ENCODE data around the gene MIF.

The MIF gene

DNA sequence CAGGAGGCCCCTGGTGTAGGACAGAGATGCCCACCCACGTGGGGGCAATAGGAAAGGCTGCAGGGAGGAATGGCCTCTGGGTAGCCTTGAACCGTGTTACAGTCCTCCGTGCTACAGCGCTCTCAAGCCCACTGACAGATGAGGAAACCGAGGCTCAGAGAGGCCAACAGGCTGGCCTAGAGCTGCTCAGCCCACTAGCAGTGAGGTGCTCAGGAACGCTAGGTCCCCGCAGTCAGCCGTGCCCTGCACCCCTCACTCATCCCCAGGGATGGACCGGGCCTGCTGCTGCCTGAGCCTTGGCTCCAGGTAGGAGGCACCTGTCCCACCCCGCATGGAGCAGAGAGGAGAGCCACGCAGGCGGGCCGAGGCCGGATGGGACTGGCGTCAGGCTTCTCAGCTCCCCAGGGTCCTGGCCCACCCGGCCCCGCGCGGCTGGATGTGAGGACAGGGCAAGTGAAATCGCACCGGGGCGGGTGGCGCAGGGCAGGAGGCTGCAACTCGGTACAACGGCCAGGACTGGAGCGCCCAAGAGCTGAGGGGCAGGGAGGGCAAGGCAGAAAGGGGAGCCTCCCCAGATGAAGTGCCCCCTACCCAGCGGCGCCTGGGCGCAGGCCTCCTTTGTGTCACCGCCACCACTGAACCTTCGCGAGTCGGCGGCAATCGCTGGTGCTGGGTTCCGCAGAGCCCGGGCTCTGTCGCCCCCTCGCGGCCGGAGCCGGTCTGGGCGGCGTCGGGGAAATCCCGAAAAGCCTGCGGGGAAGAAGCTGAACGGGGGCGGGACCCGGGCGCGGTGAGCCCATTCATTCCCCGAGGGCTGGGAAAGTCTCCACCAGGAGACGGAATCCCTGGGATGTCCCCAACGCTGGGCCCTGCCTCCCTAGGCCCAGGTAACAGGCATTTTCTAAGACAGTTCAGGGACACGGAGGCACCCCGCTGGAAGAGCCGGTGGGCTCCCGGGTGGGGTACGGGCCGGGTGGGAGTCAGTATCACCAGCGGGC, 44.9 kb upstream of the MIF start:
- TF ChIP-seq, protein P1, sequence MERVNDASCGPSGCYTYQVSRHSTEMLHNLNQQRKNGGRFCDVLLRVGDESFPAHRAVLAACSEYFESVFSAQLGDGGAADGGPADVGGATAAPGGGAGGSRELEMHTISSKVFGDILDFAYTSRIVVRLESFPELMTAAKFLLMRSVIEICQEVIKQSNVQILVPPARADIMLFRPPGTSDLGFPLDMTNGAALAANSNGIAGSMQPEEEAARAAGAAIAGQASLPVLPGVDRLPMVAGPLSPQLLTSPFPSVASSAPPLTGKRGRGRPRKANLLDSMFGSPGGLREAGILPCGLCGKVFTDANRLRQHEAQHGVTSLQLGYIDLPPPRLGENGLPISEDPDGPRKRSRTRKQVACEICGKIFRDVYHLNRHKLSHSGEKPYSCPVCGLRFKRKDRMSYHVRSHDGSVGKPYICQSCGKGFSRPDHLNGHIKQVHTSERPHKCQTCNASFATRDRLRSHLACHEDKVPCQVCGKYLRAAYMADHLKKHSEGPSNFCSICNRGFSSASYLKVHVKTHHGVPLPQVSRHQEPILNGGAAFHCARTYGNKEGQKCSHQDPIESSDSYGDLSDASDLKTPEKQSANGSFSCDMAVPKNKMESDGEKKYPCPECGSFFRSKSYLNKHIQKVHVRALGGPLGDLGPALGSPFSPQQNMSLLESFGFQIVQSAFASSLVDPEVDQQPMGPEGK (CRISPR knock-in tag; IDR thresholded peaks at IDR 0.05; ENCODE audit: borderline replicate concordance): no peak
- TF ChIP-seq, protein P2, sequence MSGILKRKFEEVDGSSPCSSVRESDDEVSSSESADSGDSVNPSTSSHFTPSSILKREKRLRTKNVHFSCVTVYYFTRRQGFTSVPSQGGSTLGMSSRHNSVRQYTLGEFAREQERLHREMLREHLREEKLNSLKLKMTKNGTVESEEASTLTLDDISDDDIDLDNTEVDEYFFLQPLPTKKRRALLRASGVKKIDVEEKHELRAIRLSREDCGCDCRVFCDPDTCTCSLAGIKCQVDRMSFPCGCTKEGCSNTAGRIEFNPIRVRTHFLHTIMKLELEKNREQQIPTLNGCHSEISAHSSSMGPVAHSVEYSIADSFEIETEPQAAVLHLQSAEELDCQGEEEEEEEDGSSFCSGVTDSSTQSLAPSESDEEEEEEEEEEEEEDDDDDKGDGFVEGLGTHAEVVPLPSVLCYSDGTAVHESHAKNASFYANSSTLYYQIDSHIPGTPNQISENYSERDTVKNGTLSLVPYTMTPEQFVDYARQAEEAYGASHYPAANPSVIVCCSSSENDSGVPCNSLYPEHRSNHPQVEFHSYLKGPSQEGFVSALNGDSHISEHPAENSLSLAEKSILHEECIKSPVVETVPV (CRISPR knock-in tag; IDR thresholded peaks at IDR 0.05): no peak
- TF ChIP-seq ISL1 (CRISPR knock-in tag; IDR thresholded peaks at IDR 0.05) (no peak), RARB (CRISPR knock-in tag; IDR thresholded peaks at IDR 0.05) (no peak), ESRRG (CRISPR knock-in tag; IDR thresholded peaks at IDR 0.05) (no peak), BACH2 (CRISPR knock-in tag; IDR thresholded peaks at IDR 0.05; ENCODE audit: borderline replicate concordance) (no peak), TCF4 (CRISPR knock-in tag; IDR thresholded peaks at IDR 0.05; ENCODE audit: borderline replicate concordance) (no peak), GLIS3 (CRISPR knock-in tag; IDR thresholded peaks at IDR 0.05) (no peak), OSR1 (CRISPR knock-in tag; IDR thresholded peaks at IDR 0.05) (no peak), ZNF70 (CRISPR knock-in tag; IDR thresholded peaks at IDR 0.05) (no peak), ZNF565 (CRISPR knock-in tag; conservative IDR thresholded peaks at IDR 0.05; ENCODE audit: low read depth) (no peak), ZNF8 (CRISPR knock-in tag; IDR thresholded peaks at IDR 0.05) (no peak), ARNTL (CRISPR knock-in tag; IDR thresholded peaks at IDR 0.05; ENCODE audit: borderline replicate concordance, low read depth) (no peak)
- TF ChIP-seq, protein P3, sequence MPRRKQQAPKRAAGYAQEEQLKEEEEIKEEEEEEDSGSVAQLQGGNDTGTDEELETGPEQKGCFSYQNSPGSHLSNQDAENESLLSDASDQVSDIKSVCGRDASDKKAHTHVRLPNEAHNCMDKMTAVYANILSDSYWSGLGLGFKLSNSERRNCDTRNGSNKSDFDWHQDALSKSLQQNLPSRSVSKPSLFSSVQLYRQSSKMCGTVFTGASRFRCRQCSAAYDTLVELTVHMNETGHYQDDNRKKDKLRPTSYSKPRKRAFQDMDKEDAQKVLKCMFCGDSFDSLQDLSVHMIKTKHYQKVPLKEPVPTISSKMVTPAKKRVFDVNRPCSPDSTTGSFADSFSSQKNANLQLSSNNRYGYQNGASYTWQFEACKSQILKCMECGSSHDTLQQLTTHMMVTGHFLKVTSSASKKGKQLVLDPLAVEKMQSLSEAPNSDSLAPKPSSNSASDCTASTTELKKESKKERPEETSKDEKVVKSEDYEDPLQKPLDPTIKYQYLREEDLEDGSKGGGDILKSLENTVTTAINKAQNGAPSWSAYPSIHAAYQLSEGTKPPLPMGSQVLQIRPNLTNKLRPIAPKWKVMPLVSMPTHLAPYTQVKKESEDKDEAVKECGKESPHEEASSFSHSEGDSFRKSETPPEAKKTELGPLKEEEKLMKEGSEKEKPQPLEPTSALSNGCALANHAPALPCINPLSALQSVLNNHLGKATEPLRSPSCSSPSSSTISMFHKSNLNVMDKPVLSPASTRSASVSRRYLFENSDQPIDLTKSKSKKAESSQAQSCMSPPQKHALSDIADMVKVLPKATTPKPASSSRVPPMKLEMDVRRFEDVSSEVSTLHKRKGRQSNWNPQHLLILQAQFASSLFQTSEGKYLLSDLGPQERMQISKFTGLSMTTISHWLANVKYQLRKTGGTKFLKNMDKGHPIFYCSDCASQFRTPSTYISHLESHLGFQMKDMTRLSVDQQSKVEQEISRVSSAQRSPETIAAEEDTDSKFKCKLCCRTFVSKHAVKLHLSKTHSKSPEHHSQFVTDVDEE (CRISPR knock-in tag; IDR thresholded peaks at IDR 0.05): no peak
- TF ChIP-seq, protein P4, sequence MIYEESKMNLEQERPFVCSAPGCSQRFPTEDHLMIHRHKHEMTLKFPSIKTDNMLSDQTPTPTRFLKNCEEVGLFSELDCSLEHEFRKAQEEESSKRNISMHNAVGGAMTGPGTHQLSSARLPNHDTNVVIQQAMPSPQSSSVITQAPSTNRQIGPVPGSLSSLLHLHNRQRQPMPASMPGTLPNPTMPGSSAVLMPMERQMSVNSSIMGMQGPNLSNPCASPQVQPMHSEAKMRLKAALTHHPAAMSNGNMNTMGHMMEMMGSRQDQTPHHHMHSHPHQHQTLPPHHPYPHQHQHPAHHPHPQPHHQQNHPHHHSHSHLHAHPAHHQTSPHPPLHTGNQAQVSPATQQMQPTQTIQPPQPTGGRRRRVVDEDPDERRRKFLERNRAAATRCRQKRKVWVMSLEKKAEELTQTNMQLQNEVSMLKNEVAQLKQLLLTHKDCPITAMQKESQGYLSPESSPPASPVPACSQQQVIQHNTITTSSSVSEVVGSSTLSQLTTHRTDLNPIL (CRISPR knock-in tag; IDR thresholded peaks at IDR 0.05; ENCODE audit: low read depth): no peak
- TF ChIP-seq, protein P5, sequence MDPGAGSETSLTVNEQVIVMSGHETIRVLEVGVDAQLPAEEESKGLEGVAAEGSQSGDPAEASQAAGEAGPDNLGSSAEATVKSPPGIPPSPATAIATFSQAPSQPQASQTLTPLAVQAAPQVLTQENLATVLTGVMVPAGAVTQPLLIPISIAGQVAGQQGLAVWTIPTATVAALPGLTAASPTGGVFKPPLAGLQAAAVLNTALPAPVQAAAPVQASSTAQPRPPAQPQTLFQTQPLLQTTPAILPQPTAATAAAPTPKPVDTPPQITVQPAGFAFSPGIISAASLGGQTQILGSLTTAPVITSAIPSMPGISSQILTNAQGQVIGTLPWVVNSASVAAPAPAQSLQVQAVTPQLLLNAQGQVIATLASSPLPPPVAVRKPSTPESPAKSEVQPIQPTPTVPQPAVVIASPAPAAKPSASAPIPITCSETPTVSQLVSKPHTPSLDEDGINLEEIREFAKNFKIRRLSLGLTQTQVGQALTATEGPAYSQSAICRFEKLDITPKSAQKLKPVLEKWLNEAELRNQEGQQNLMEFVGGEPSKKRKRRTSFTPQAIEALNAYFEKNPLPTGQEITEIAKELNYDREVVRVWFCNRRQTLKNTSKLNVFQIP (CRISPR knock-in tag; IDR thresholded peaks at IDR 0.05; ENCODE audit: borderline replicate concordance, low read depth): no peak
- peak; percentile 91 for ATAC-seq

DNA sequence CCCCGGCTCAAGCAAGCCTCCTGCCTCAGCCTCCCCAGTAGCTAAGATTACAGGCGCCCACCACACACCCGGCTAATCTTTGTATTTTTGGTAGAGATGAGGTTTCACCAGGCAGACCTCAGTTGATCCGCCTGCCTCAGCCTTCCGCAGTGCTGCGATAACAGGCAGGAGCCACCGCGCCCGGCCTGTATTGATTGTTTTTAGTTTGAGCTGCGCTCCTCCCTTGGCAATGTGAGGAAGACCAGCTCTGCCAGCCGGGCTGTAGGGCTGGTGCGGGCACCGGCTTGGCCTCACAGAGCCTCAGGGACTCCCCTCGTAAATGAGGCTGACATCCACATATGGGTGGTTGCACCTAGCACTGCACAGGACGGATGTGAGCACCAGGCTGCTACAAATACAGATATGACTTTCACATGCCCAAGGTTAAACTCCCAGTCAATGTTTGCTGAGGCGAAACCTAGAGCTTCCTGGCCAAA, 44.0 kb upstream of the MIF start:
- ATAC-seq: no peak
- no peak for TF ChIP-seq TCF4 (CRISPR knock-in tag; IDR thresholded peaks at IDR 0.05; ENCODE audit: borderline replicate concordance)
- TF ChIP-seq SNAI2 (CRISPR knock-in tag; IDR thresholded peaks at IDR 0.05): no peak
- no peak for TF ChIP-seq OSR1 (CRISPR knock-in tag; IDR thresholded peaks at IDR 0.05)
- TF ChIP-seq, protein P1 (CRISPR knock-in tag; IDR thresholded peaks at IDR 0.05; ENCODE audit: borderline replicate concordance): no peak
- no peak for TF ChIP-seq ARNTL (CRISPR knock-in tag; IDR thresholded peaks at IDR 0.05; ENCODE audit: borderline replicate concordance, low read depth)
- TF ChIP-seq, protein P3 (CRISPR knock-in tag; IDR thresholded peaks at IDR 0.05): no peak
- TF ChIP-seq ZC3H10 (CRISPR knock-in tag; IDR thresholded peaks at IDR 0.05): no peak
- TF ChIP-seq ZFP30 (CRISPR knock-in tag; IDR thresholded peaks at IDR 0.05): no peak
- TF ChIP-seq TOX (CRISPR knock-in tag; IDR thresholded peaks at IDR 0.05; ENCODE audit: borderline replicate concordance): no peak
- TF ChIP-seq ZNF565 (CRISPR knock-in tag; conservative IDR thresholded peaks at IDR 0.05; ENCODE audit: low read depth): no peak
- TF ChIP-seq ISL1 (CRISPR knock-in tag; IDR thresholded peaks at IDR 0.05): no peak
- no peak for TF ChIP-seq BACH2 (CRISPR knock-in tag; IDR thresholded peaks at IDR 0.05; ENCODE audit: borderline replicate concordance)
- TF ChIP-seq, protein P4 (CRISPR knock-in tag; IDR thresholded peaks at IDR 0.05; ENCODE audit: low read depth): no peak
- no peak for TF ChIP-seq ZNF8 (CRISPR knock-in tag; IDR thresholded peaks at IDR 0.05)

All from SK-N-SH treated with all-trans-retinoic acid at 6 μM for 48 hours (cell line).